HEK293T (cell line): ENCODE data around the gene NOL6.
"Not testable (repeated sequence)": the region's sequence is repeated elsewhere in the genome, so short reads cannot be mapped to it uniquely, and the experiment has no call there.

ENCODE experiments used
- CTCF ChIA-PET: fragments of 350-600 bp; formaldehyde crosslinking; extraction: SDS; loops from one replicate; lab custom pipeline; 2021; ENCODE audit warnings: antibody characterized with exemption, inconsistent platforms; lab: Yijun Ruan, JAX
- POLR2A ChIA-PET: fragments of 350-600 bp; formaldehyde crosslinking; extraction: SDS; loops from one replicate; lab custom pipeline; 2020; ENCODE audit warnings: antibody characterized with exemption, inconsistent platforms; lab: Yijun Ruan, JAX
- DNase-seq: peaks from one replicate; pipeline ENCODE4 v3.0.0; 2012; ENCODE audit warnings: mixed read lengths; ENCODE audit errors: extremely low spot score
- ARNT ChIP-seq: fragments of 450-650 bp; IDR thresholded peaks from 2 replicates; pipeline ENCODE4 v1.6.1; 2017; ENCODE audit warnings: mild to moderate bottlenecking
- BHLHE40 ChIP-seq: fragments of 450-650 bp; IDR thresholded peaks from 2 replicates; pipeline ENCODE4 v1.6.1; 2016; ENCODE audit warnings: mild to moderate bottlenecking, moderate library complexity, borderline replicate concordance
- CTBP1 ChIP-seq: fragments of 450-650 bp; IDR thresholded peaks from 2 replicates; pipeline ENCODE4 v1.6.1; 2016; ENCODE audit warnings: borderline replicate concordance
- ELF4 ChIP-seq: fragments of 450-650 bp; IDR thresholded peaks from 2 replicates; pipeline ENCODE4 v1.6.1; 2017; ENCODE audit warnings: antibody characterized with exemption
- FOXA1 ChIP-seq: fragments of 450-650 bp; IDR thresholded peaks from 2 replicates; pipeline ENCODE4 v1.6.1; 2016; ENCODE audit warnings: mild to moderate bottlenecking
- FOXK2 ChIP-seq: fragments of 450-650 bp; IDR thresholded peaks from 2 replicates; pipeline ENCODE4 v1.6.1; 2016; ENCODE audit warnings: mild to moderate bottlenecking
- FOXM1 ChIP-seq: fragments of 450-650 bp; IDR thresholded peaks from 2 replicates; pipeline ENCODE4 v1.6.1; 2017; ENCODE audit warnings: mild to moderate bottlenecking, borderline replicate concordance
- HDGF ChIP-seq: fragments of 450-650 bp; IDR thresholded peaks from 2 replicates; pipeline ENCODE4 v1.6.1; 2017; ENCODE audit warnings: antibody characterized with exemption, borderline replicate concordance
- L3MBTL2 ChIP-seq: fragments of 450-650 bp; conservative IDR thresholded peaks from 2 replicates; pipeline ENCODE4 v1.6.1; 2016; ENCODE audit warnings: mild to moderate bottlenecking
- LEF1 ChIP-seq: fragments of 450-650 bp; IDR thresholded peaks from 2 replicates; pipeline ENCODE4 v1.6.1; 2017; ENCODE audit warnings: mild to moderate bottlenecking, borderline replicate concordance
- NFRKB ChIP-seq: fragments of 450-650 bp; IDR thresholded peaks from 2 replicates; pipeline ENCODE4 v1.6.1; 2016; ENCODE audit warnings: mild to moderate bottlenecking, moderate library complexity
- SP1 ChIP-seq: fragments of 450-650 bp; IDR thresholded peaks from 2 replicates; pipeline ENCODE4 v1.6.1; 2017
- SUZ12 ChIP-seq: fragments of 450-650 bp; IDR thresholded peaks from 2 replicates; pipeline ENCODE4 v1.6.1; 2016; ENCODE audit warnings: mild to moderate bottlenecking
- TARDBP ChIP-seq: fragments of 450-650 bp; IDR thresholded peaks from 2 replicates; pipeline ENCODE4 v1.6.1; 2016
- ZNF384 ChIP-seq: fragments of 450-650 bp; IDR thresholded peaks from 2 replicates; pipeline ENCODE4 v1.6.1; 2016
- TF ChIP-seq, protein P1 (sequence below): fragments of 450-650 bp; IDR thresholded peaks from 2 replicates; pipeline ENCODE4 v1.6.1; 2016

The NOL6 gene

DNA sequence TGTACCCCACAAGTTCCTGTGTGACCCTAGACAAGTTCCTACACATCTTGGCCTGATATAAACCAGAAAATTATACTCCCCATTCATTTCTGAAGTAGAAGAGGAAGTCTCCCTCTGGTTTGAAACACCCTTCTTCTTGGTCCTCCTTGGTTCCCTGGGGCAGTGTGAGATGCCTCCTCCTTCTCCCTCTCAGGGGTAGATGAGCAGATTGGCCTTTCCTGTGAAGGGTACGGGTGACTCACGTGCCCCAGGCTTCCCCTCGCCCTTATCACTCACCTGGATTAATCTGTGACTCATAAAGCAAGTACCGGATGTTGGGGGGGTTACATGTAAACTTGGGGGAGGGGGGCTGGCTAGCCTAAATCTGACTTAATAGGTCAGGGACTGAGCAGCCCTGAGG lies 15.3 kb downstream of the NOL6 start:
- POLR2A ChIA-PET: no interaction called here
- DNase-seq: no peak
- no peak for TF ChIP-seq HDGF
- TF ChIP-seq FOXK2: no peak
- TF ChIP-seq, protein P1, sequence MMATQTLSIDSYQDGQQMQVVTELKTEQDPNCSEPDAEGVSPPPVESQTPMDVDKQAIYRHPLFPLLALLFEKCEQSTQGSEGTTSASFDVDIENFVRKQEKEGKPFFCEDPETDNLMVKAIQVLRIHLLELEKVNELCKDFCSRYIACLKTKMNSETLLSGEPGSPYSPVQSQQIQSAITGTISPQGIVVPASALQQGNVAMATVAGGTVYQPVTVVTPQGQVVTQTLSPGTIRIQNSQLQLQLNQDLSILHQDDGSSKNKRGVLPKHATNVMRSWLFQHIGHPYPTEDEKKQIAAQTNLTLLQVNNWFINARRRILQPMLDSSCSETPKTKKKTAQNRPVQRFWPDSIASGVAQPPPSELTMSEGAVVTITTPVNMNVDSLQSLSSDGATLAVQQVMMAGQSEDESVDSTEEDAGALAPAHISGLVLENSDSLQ: no peak
- no peak for TF ChIP-seq FOXM1
- TF ChIP-seq SUZ12: no peak
- TF ChIP-seq FOXA1: no peak
- no peak for TF ChIP-seq LEF1
- no peak for TF ChIP-seq ZNF384
- TF ChIP-seq NFRKB: no peak
- no peak for TF ChIP-seq L3MBTL2
- CTCF ChIA-PET: interaction anchor here (1.3 kb wide), 1 partner anchor 85 kb away, joined by 3 read pairs; no protein-coding TSS in a partner anchor

DNA sequence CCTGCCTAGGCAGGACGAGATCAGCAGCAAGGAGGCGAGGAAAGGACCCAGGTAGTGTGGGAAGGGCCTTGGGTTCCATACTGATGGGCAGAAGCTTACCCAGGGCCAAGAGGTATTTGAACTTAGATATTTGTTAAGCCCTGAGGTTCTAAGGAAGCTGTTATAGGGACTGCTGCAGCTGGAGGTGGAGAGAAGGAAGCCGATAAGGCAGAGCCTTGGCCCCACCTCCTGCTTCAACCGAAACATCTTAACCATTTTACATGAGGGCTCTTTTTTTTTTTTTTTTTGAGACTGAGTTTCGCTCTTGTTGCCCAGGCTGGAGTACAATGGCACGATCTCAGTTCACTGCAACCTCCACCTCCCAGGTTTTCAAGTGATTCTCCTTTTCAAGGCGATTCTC lies 17.8 kb downstream of the NOL6 start:
- TF ChIP-seq, protein P1: no peak
- TF ChIP-seq CTBP1: no peak
- TF ChIP-seq L3MBTL2: no peak
- no peak for TF ChIP-seq FOXK2
- TF ChIP-seq BHLHE40: no peak
- TF ChIP-seq FOXM1: no peak
- TF ChIP-seq NFRKB: no peak
- TF ChIP-seq TARDBP: no peak
- no peak for TF ChIP-seq ELF4
- no peak for TF ChIP-seq ARNT
- no peak for TF ChIP-seq SUZ12
- no peak for TF ChIP-seq ZNF384
- no peak for TF ChIP-seq SP1
- no peak for TF ChIP-seq FOXA1
- TF ChIP-seq HDGF: no peak
- ChIA-PET POLR2A (no interaction called here), CTCF (no interaction called here)
- DNase-seq: no peak

DNA sequence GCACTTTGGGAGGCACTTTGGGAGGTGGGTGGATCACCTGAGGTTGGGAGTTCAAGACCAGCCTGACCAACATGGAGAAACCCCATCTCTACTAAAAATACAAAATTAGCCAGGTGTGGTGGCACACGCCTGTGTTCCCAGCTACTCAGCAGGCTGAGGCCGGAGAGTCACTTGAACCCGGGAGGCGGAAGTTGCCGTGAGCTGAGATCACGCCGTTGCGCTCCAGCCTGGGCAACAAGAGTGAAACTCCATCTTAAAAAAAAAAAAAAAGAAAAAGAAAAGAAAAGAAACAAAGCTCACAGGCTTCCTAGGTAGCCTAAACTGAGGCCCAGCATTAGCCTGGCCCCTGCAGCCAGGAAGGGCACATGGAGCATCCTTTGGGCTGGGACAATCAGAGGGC lies 18.3 kb downstream of the NOL6 start:
- POLR2A ChIA-PET, CTCF ChIA-PET: not testable (repeated sequence)

DNA sequence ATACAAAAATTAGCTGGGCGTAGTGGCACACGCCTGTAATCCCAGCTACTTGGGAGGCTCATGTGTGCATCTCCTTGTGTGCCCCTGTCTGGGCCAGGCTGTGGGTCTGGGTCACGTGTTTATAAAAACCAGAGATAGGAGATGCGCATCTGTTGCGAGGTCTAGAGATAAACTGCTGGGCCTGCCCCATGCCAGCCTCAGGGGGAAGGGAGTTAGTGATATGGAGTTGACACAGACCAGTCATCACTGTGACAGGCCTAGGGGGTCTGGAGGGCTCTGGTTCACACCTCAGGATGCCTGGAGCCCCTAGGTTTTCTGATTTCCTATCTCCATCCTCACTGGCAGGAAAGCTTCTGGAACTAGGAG lies 19.1 kb downstream of the NOL6 start:
- DNase-seq, POLR2A ChIA-PET: not testable (repeated sequence)
- CTCF ChIA-PET: interaction anchor here (3.0 kb wide), 1 partner anchor 12 kb away, joined by 16 read pairs; no protein-coding TSS in a partner anchor

More for the DNA sequence above, 18.3 kb downstream of the NOL6 start:
- DNase-seq: not testable (repeated sequence)

DNA sequence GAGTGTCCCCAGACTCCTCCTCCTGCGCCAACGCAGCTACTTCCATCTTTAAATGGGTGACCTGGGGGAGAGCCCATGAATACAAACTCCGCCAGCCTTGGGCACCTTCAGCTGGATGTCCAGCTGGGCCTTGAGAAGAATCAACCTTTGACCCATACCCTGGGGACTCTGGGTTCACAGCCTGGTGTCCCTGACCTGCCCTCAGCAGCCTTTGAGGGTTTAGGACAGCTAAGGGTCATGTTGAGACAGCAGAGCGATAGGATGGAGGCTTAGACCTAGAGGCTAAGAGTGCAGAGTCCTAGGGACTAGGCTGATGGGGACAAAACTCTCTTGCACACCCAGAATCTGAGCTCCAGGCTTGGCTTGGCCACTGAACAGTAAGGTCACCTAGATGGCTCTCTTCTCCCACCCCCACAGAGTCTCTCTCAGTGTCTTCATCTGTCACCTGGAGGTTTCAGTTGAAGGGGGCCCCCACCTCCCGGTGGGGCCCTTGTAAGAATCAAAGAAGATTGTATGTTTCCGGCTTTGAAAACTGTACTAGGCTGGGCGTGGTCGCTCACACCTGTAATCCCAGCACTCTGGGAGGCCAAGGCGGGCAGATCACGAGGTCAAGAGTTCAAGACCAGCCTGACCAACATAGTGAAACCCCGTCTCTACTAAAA lies 19.6 kb downstream of the NOL6 start:
- CTCF ChIA-PET: interaction anchor here (1.1 to 3.0 kb wide), 5 partner anchors 12 to 79 kb away, joined by 4 to 16 read pairs (median 6); partner anchors contain the start of gene NOL6
- TF ChIP-seq TARDBP (no peak), SP1 (no peak), FOXA1 (no peak), FOXK2 (no peak), BHLHE40 (no peak), FOXM1 (no peak), HDGF (no peak), ELF4 (no peak), L3MBTL2 (no peak), ZNF384 (no peak), ARNT (no peak), LEF1 (no peak)
- TF ChIP-seq, protein P1: no peak
- POLR2A ChIA-PET: interaction anchor here (1.5 kb wide), 1 partner anchor 164 kb away, joined by 3 read pairs; the partner anchor contains the start of gene NFX1
- no peak for DNase-seq

DNA sequence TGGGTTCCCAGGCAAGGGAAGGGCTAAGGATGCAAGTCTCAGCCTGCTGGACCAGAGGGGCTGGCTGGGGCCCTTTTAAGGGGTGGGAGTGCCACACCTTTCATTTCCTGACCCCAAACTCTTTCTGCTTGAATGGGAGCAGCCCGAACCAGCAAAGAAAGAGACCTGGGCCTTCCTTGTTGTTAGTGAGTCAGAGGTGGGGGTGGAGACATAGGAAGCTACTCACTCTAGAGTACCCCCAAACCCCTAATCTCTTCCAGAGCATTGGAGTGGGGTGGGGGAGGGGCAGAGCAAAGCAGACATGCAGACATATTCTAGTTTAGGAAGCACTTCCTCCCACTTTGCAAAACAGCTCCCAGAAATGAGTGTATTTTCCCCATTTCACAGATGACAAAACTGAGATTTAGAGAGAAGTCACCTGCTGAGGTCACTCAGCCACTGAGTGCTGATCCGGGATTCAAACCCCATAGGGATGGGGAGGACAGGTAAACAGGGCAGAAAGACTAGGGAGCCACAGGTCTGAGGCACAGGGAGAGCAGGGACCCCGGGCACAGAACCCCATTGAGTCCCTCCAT lies 20.4 kb downstream of the NOL6 start:
- DNase-seq: no peak
- ChIA-PET CTCF (interaction anchor here (0.6 to 3.0 kb wide), 16 partner anchors 10 to 78 kb away, joined by 3 to 16 read pairs (median 6); partner anchors contain the start of gene NOL6), POLR2A (interaction anchor here (1.5 kb wide), 1 partner anchor 163 kb away, joined by 3 read pairs; the partner anchor contains the start of gene NFX1)
- TF ChIP-seq L3MBTL2 (no peak), CTBP1 (no peak), TARDBP (no peak), NFRKB (no peak), FOXA1 (no peak), FOXM1 (no peak), HDGF (no peak), FOXK2 (no peak), ARNT (no peak), SP1 (no peak), ZNF384 (no peak), BHLHE40 (no peak), SUZ12 (no peak), LEF1 (no peak), ELF4 (no peak)
- TF ChIP-seq, protein P1: no peak
